Stimulated activated CD8-positive, alpha-beta memory T cell treated with anti-CD3 and anti-CD28 coated beads, Interleukin-4, amount 100 ng/mL, for 24 hours (primary cell): ENCODE measurements around the gene C1orf115.
"Not testable (repeated sequence)": the region's sequence is repeated elsewhere in the genome, so short reads cannot be mapped to it uniquely, and the experiment has no call there.

ENCODE experiments used
- DNase-seq: peaks from one replicate; pipeline ENCODE4 v3.0.0-alpha.2; 2020; ENCODE audit warnings: low read depth

The C1orf115 gene

DNA sequence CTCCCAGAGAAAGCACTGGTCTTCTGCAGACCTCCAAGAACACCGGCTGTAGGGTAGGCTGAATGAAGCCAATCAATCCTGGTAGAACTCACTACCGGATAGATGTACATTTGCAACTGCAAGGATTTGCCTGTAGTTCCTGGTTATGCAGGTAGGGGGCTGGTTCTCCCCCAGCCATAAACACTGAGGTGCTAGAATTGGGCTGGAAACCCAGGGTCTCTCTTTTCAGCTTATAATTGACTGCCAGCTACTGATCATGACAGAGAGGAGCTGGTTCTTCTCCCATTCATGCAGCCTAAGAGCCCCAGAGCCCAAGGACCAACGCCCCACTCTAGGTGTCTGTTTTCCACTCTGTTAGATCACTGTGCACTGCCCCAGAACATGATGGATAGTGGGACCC, 36.5 kb downstream of the C1orf115 start:
- no peak for DNase-seq

DNA sequence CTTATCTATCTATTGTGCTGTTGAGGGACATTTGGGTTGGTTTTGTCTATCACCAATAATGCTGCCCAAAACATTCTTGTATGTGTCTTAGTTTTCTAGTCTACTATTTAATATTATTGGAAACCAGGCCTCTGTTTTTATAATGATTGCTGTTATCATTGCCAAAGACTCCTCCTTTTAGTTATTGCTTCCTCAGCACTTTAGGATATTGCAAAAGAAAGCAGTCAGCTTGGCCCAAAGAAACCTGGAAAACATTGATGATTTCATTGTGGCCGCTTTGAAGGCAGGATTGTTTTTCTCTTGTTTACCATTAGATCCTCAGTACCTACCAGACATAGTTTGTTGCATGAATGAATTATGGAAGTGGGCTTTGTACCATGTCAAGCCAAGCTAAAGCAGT, 37.4 kb downstream of the C1orf115 start:
- no peak for DNase-seq

DNA sequence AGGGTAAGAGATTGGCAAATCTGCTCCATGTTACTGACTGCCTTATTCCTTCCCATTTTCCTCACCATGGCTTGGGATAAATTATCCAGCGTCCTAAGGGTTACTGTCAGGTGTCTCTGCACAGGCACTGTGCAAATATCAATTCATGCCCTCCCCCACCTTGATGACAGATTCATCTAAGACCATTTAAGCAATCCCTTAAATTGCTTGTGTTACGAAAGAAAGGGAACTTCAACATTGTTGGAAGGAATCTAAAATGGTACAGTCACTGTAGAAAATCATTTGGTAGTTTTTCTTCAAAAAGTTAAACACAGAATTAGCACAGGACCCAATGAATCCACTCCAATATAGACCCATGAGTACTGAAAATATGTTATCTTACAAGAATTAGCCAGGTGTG, 40.3 kb downstream of the C1orf115 start:
- DNase-seq: no peak

DNA sequence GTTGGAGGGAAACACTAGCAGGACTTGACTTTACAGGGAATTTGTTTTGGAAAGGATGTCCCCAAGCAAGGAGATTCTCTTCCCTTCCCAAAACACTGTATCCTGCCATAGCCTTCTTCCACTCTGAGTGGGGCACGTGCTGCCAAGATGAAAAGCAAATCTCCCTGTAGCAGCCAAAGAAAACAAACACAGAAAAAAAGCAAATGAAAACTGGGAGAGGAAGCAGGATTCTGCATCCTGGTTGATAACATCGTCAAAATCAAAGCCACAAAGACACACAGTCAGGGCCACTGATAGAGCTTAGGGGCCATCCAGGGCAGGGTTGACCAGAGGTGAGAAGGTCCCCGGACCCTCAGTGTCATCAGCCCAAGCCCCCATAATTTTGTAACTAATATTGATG, 42.0 kb downstream of the C1orf115 start:
- DNase-seq: no peak

DNA sequence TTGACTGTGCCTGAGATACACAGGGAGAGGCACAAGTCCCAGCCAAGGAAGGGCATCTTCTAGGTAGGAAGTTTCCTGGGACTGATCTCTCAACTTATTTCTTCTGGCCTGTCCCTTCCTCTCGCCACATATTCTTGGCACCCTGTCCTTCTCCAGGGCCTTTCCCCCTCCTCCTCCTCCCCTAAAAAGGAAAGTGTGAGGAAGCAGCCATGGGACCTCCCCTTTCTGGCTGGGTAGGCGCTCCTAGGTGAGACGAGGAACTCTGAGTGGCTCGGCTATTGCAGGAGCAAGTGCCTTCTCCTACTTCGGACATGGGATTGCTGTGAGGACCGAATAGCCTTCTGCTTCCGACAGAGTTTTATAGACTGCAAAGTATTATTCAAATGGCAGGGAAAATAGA, 42.5 kb downstream of the C1orf115 start:
- DNase-seq: no peak

DNA sequence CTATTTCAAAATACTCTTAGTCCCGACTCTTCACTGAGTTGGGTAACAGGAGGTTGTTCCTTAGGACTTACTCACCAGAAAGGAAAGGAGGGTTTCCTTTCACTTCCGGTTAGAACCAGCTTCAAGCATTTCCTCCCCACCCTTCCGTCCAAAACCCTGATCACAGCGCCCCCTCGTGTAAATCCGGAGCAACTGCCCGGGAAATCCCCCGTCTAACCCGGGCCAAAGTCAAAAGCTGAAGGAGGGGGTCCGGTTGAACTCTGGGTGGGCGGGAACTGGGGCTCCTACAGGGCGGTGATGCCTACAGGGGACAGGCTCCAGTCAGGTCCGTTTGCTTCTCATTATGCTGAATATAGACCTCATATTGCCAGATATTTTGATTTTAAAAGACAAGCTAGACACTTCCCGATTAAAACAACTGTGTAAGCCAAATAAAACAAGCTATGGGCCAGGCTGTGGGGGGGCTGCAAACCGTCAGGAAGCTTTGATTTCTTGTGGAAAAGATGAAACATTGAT, 43.0 kb downstream of the C1orf115 start:
- peak; percentile 63 for DNase-seq

DNA sequence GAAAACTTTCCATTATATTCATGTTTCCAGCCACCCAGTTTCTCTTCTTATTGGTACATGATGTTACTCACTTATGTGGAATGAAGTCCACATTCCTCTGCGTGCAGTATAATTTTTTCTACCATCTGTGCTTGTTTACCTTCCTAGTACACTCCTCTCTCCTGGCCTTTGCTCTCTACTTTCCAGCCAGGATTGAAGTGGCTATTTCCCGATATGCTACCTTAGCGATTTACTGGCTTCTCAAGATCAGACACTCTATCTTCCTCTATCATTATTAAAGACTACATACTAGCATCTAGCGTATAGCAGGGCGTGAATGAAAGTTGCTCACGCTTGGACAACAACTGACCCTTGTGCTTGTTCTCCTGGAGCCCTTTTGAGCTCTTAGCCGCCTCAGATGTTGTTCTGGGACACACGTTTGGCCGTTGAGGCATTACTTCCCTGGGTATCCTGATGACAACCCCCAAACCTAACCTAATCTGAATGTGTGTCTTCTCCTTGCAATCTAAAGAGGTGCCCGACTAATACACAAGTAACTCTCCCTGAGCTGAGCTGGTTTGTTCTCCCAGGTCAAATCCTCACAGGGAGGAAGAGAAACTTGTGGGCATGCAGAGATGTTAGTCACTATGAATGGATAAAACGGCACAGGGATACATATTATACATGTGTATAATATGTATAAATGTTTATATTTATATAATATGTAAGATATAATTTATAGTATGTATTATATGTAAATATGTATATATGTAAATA, 44.6 kb downstream of the C1orf115 start:
- DNase-seq: no peak

DNA sequence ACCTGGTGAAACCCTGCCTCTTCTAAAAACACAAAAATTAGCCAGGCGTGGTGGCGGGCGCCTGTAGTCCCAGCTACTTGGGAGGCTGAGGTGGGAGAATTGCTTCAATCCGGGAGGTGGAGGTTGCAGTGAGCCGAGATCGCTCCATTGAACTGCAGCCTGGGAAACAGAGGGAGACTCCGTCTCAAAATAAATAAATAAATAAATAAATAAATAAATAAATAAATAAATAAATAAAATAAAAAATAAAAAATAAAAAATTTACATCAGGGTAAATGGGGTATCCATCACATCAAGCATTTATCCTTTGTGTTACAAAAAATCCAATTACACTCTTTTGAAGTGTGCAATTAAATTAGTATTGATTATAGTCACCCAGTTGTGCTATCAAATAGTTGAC, 46.1 kb downstream of the C1orf115 start:
- DNase-seq: not testable (repeated sequence)

DNA sequence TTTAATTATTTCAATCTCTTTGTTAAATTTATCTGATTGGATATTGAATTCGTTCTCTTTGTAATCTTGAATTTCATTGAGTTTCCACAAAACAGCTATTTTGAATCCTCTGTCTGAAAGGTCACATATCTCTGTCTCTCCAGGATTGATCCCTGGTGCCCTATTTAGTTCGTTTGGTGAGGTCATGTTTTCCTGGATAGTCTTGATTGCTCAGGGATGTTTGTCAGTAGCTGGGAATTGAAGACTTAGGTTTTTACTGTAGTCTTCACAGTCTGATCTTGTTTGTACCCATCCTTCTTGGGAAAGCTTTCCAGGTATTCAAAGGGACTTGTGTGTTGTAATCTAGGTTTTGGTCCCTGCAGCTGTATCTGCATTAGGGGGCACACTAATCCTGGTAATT, 51.2 kb downstream of the C1orf115 start:
- no peak for DNase-seq

DNA sequence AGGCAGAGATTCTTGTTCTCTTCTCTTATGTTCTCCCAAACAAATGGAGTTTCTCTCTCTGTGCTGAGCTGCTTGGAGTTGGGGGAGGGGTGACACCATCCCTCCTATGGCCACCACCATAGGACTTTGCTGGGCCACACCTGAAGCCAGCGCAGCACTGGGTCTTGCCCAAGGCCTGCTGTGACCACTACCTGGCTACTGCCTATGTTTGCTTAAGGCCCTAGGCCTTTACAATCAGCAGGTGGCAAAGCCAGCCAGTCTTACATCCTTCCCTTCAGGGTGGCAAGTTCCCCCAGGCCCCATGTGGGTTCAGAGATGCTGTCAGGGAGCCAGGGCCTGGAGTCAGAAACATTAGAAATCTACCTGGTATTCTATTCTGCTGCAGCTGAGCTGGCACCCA, 51.7 kb downstream of the C1orf115 start:
- no peak for DNase-seq

DNA sequence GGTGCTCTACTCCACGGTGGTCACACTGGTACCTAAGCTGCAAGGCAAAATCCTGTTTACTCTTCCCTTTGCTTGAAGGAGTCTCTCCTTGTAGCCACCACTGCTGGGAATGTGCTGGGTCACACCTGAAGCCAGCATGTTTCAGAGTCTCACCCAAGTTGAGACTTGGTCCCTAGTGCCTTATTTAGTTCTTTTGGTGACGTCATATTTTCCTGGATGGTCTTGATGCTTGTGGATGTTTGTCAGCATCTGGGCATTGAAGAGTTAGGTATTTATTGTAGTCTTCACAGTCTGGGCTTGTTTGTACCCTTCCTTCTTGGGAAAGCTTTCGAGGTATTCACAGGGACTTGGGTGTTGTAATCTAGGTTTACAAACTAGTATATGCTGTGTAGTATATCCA, 52.4 kb downstream of the C1orf115 start:
- DNase-seq: no peak

DNA sequence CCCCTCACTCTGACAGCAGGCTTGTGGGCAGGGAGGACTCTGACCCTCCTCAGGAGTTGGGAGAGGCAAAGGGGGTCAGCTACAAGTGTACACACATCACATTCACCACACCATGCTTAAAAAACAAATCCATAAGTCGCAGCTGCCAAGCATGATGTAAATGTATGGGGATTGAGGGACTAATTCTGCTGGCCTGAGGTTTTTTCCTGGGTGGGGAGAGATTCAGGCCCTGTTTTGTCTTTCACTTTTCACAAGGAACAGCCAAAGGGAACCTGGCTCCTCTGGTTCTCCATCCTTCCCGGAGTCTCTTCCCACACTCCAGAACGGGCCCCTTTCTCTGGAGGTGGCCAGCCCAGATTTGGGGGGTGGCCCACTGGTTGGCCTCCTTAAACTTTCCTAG, 56.7 kb downstream of the C1orf115 start:
- DNase-seq: no peak

DNA sequence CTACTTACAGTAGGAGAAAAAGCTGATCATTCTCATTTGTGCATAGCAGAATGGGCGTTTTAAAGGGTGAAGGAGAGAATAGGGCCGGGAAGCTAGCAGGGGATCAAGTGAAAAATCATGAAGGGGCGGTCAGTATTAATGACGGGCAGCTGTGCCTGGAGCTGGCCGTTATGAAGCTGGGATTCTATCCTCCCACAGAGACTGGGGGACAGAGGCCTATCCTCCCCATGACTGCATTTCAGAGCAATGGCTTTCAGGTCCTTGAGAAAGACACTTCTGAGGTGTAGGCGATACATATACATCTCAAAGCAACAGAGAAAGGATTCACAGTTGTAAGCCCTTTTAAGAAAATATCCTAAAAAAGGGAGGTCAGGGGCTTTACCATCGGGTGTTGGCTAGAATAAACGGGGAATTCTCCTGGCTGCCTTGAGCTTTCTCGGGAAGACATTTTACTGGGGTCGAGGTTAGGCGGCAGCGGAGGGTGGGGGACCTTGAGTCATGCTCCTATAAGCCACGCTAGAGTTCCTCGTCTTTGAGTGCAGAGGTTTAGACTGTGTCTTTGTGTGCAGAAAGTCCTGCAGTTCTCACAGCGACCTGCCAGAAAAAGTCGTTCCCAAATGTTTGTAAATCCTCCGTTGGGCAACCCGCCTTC, 57.4 kb downstream of the C1orf115 start:
- DNase-seq: no peak

DNA sequence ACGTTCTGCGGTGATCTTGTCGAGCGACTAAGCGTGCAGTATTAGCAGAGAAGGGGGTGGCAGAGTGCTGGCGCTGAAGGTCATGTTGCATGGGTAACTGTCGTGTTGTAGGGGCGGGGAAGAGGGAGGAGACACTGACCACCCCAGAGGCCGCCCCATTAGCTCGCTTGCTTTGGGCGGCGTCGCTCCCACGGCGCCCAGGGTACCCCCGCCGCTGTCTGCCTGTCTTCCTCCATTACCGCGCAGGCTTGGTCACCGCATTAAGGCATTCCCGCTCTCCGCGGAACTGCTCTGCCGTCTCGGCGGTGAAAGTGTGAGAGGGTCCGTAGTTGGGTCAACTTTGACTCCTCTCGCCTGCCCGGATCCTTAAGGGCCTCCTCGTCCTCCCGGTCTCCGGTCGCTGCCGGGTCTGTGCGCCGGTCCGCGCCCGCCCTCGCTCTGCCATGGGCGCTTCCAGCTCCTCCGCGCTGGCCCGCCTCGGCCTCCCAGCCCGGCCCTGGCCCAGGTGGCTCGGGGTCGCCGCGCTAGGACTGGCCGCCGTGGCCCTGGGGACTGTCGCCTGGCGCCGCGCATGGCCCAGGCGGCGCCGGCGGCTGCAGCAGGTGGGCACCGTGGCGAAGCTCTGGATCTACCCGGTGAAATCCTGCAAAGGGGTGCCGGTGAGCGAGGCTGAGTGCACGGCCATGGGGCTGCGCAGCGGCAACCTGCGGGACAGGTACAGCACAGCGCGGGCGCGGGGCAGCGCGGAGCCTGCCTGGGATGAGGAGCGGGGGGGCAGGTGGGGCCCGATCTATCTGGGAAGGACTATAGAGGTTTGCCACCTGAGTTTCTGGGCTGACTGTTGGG, 58.1 kb downstream of the C1orf115 start, which contains the start of gene MTARC2:
MTARC2 (plus strand) TSS at position 234 of the 846 bp plus-strand sequence; CDS start at position 444, 210 bp downstream.
- no peak for DNase-seq
